Hepatocyte (in vitro differentiated cells): ENCODE data around the gene USP49.

Experiments
- CTCF ChIP-seq: fragments of 200-600 bp; sonication (generic); IDR thresholded peaks from 2 replicates; pipeline ENCODE4 v1.5.1; 2016; ENCODE audit warnings: antibody characterized with exemption, mild to moderate bottlenecking; ENCODE audit not compliant: poor library complexity
- EZH2 ChIP-seq: fragments of 200-600 bp; sonication (generic); IDR thresholded peaks from 2 replicates; pipeline ENCODE4 v1.6.1; 2016; ENCODE audit warnings: antibody characterized with exemption, mild to moderate bottlenecking, borderline replicate concordance
- EZH2phosphoT487 ChIP-seq: fragments of 200-600 bp; sonication (generic); IDR thresholded peaks from one replicate; pipeline ENCODE4 v1.6.1; 2018; ENCODE audit warnings: antibody characterized with exemption, mild to moderate bottlenecking, low read depth, moderate library complexity; ENCODE audit not compliant: unreplicated experiment, severe bottlenecking

GRCh38 chr6:41779336-41779735, 115.8 kb downstream of the USP49 start:
- TF ChIP-seq CTCF (no peak), EZH2 (no peak), EZH2phosphoT487 (no peak)
